Neural cell (in vitro differentiated cells): ENCODE data around the gene MED1. TPM values are rescaled to one million over a fixed set of nuclear protein-coding genes. Genes with fewer than 3 reads are reported as not detected.

Experiments
- H2AFZ ChIP-seq: fragments of 200-600, 300-800 bp; sonication (generic), shearing (Covaris generic); 2 replicates; pipeline ENCODE4 v1.6.0; 2014; ENCODE audit warnings: low read depth, mild to moderate bottlenecking, antibody characterized with exemption, low read length, moderate library complexity
- H3F3A ChIP-seq: fragments of 200-600 bp; shearing (Covaris generic); 2 replicates; pipeline ENCODE4 v1.6.1; 2016; ENCODE audit warnings: mild to moderate bottlenecking, moderate library complexity, mixed read lengths, antibody characterized with exemption, low read length; ENCODE audit not compliant: insufficient read depth, poor library complexity, severe bottlenecking
- H3K27ac ChIP-seq: fragments of 200-600, 300-800 bp; sonication (generic), shearing (Covaris generic); 2 replicates; pipeline ENCODE4 v1.5.1; 2014; ENCODE audit warnings: mild to moderate bottlenecking, low read length, moderate library complexity
- H3K27me3 ChIP-seq: fragments of 300-800, 200-600 bp; sonication (generic), shearing (Covaris generic); 2 replicates; pipeline ENCODE4 v1.6.0; 2014; ENCODE audit warnings: mild to moderate bottlenecking, low read depth, low read length, moderate library complexity; ENCODE audit not compliant: insufficient read depth
- H3K36me3 ChIP-seq: fragments of 300-800, 200-600 bp; sonication (generic), shearing (Covaris generic); 2 replicates; pipeline ENCODE4 v1.5.1; 2014; ENCODE audit warnings: mild to moderate bottlenecking, antibody characterized with exemption, low read length, moderate library complexity; ENCODE audit not compliant: insufficient read depth
- H3K4me2 ChIP-seq: fragments of 300-800, 200-600 bp; sonication (generic), shearing (Covaris generic); 2 replicates; pipeline ENCODE4 v1.6.0; 2014; ENCODE audit warnings: mild to moderate bottlenecking, low read length
- H3K4me3 ChIP-seq: fragments of 300-800, 200-600 bp; sonication (generic), shearing (Covaris generic); 2 replicates; pipeline ENCODE4 v1.5.1; 2014; ENCODE audit warnings: mild to moderate bottlenecking, low read length, moderate library complexity
- H3K79me2 ChIP-seq: fragments of 200-600 bp; shearing (Covaris generic); replicated peaks from 2 replicates; pipeline ENCODE4 v1.6.0; 2014; ENCODE audit warnings: mild to moderate bottlenecking, low read length, moderate library complexity; ENCODE audit not compliant: insufficient read depth
- H3K9ac ChIP-seq: fragments of 300-800, 200-600 bp; sonication (generic), shearing (Covaris generic); 2 replicates; pipeline ENCODE4 v1.6.1; 2016; ENCODE audit warnings: mild to moderate bottlenecking, low read length, mixed read lengths
- H3K9me2 ChIP-seq: fragments of 200-600 bp; shearing (Covaris generic); 2 replicates; pipeline ENCODE4 v1.6.1; 2016; ENCODE audit warnings: mild to moderate bottlenecking, low read length, mixed read lengths; ENCODE audit not compliant: insufficient read depth
- H3K9me3 ChIP-seq: fragments of 200-600, 300-800 bp; sonication (generic), shearing (Covaris generic); 2 replicates; pipeline ENCODE4 v1.6.1; 2016; ENCODE audit warnings: mild to moderate bottlenecking, mixed run types, low read length, moderate library complexity, mixed read lengths
- H4K20me1 ChIP-seq: fragments of 200-600 bp; shearing (Covaris generic); 2 replicates; pipeline ENCODE4 v1.6.1; 2016; ENCODE audit warnings: mild to moderate bottlenecking, mixed run types; ENCODE audit not compliant: insufficient read depth
- CTCF ChIP-seq: fragments of 450-650 bp; IDR thresholded peaks from 2 replicates; pipeline ENCODE4 v1.5.1; 2014; ENCODE audit warnings: antibody characterized with exemption, mild to moderate bottlenecking, moderate library complexity; ENCODE audit not compliant: poor library complexity, severe bottlenecking
- EP300 ChIP-seq: fragments of 450-650 bp; conservative IDR thresholded peaks from 2 replicates; pipeline ENCODE4 v1.6.1; 2014; ENCODE audit warnings: antibody characterized with exemption, mild to moderate bottlenecking, moderate library complexity; ENCODE audit not compliant: poor library complexity, severe bottlenecking
- EZH2 ChIP-seq: fragments of 200-600, 300-800 bp; shearing (Covaris generic), sonication (generic); IDR thresholded peaks from 2 replicates; pipeline ENCODE4 v1.6.1; 2014; ENCODE audit warnings: antibody characterized with exemption, low read length, borderline replicate concordance, mild to moderate bottlenecking; ENCODE audit not compliant: insufficient read depth, poor library complexity, severe bottlenecking
- MXI1 ChIP-seq: fragments of 450-650 bp; conservative IDR thresholded peaks from 2 replicates; pipeline ENCODE4 v1.6.1; 2014; ENCODE audit warnings: antibody characterized with exemption, mild to moderate bottlenecking; ENCODE audit not compliant: poor library complexity, severe bottlenecking
- POLR2AphosphoS5 ChIP-seq: IDR thresholded peaks from 2 replicates; pipeline ENCODE4 v1.6.1; 2012
- RAD21 ChIP-seq: fragments of 450-650 bp; conservative IDR thresholded peaks from 2 replicates; pipeline ENCODE4 v1.6.1; 2014; ENCODE audit warnings: antibody characterized with exemption, mild to moderate bottlenecking, moderate library complexity
- REST ChIP-seq: IDR thresholded peaks from 2 replicates; pipeline ENCODE4 v1.6.1; 2012; ENCODE audit warnings: borderline replicate concordance
- SMC3 ChIP-seq: fragments of 450-650 bp; conservative IDR thresholded peaks from 2 replicates; pipeline ENCODE4 v1.6.1; 2014; ENCODE audit warnings: antibody characterized with exemption, mild to moderate bottlenecking, moderate library complexity; ENCODE audit not compliant: poor library complexity
- TAF1 ChIP-seq: IDR thresholded peaks from 2 replicates; pipeline ENCODE4 v1.6.1; 2012; ENCODE audit warnings: low read depth
- polyA plus RNA-seq: library from polyadenylated mRNA; depleted of rRNA; stranded (reverse); fragments of >200 nt; gene quantifications from 2 replicates; pipeline ENCODE4 v1.2.3, GENCODE V29; 2014

Gene MED1
- polyA plus RNA-seq, 1 donor from 2014 or later = 18.7 TPM

- Histone ChIP-seq H3K36me3 (peaks cover 6% of the 10 kb centered on the region), H3K4me3 (no peak overlapping the region), H3K9ac (no peak overlapping the region), H2AFZ (no peak overlapping the region), H3K79me2 (no peaks in the 10 kb centered on the region), H3F3A (no peaks in the 10 kb centered on the region), H3K27ac (no peak overlapping the region), H4K20me1 (no peaks in the 10 kb centered on the region), H3K9me3 (no peaks in the 10 kb centered on the region), H3K4me2 (no peak overlapping the region), H3K27me3 (no peaks in the 10 kb centered on the region), H3K9me2 (no peaks in the 10 kb centered on the region)
- no peak for TF ChIP-seq CTCF
- no peak for TF ChIP-seq TAF1
- TF ChIP-seq SMC3 = no peak
These were observed 21.5 kb downstream of the MED1 start for GRCh38 chr17:39429600-39429999.

GRCh38 chr17:39416141-39416540, 34.9 kb downstream of the MED1 start:
- H3K27ac ChIP-seq = no peak overlapping the region
- H3K36me3 ChIP-seq = no peaks in the 10 kb centered on the region
- no peaks in the 10 kb centered on the region for H3K27me3 ChIP-seq

More at GRCh38 chr17:39416141-39416540, 34.9 kb downstream of the MED1 start:
- no peak overlapping the region for H3K4me3 ChIP-seq
- H2AFZ ChIP-seq = no peak overlapping the region
- no peaks in the 10 kb centered on the region for H3K9me3 ChIP-seq
- no peak for TF ChIP-seq MXI1
- no peak for TF ChIP-seq RAD21
- TF ChIP-seq EZH2 = no peak
- TF ChIP-seq POLR2AphosphoS5 = no peak
- no peak for TF ChIP-seq SMC3
- no peak for TF ChIP-seq CTCF
- TF ChIP-seq REST = no peak
- TF ChIP-seq EP300 = no peak
- TF ChIP-seq TAF1 = no peak
- H3K4me2 ChIP-seq = no peak overlapping the region
- no peaks in the 10 kb centered on the region for H4K20me1 ChIP-seq
- H3K79me2 ChIP-seq = no peaks in the 10 kb centered on the region
- no peaks in the 10 kb centered on the region for H3K9me2 ChIP-seq
- H3F3A ChIP-seq = no peaks in the 10 kb centered on the region
- no peak overlapping the region for H3K9ac ChIP-seq
